OCI-LY7 (cell line): ENCODE results near the gene LCN12. TPM values are rescaled to one million over a fixed set of nuclear protein-coding genes. Genes with fewer than 3 reads are reported as not detected.
A peak's percentile ranks its signal among the peaks of the same experiment; 100 is the strongest.

Source experiments
- BruUV-seq: library from RNA; stranded (reverse); fragments of 400-500 nt; replicated peaks from 2 replicates; lab custom pipeline; 2021; lab: Mats Ljungman, UMichigan
- CTCF ChIA-PET: fragments of 300-600 bp; sonication (Branson Sonifier 250); formaldehyde crosslinking; loops from one replicate; lab custom pipeline; 2022; ENCODE audit warnings: antibody characterized with exemption; ENCODE audit not compliant: unreplicated experiment; lab: Charles Lee
- POLR2A ChIA-PET: fragments of 300-600 bp; sonication (Branson Sonifier 250); formaldehyde crosslinking; loops from one replicate; lab custom pipeline; 2022; ENCODE audit warnings: antibody characterized with exemption; lab: Charles Lee
- DNase-seq: peaks from one replicate; pipeline ENCODE4 v3.0.0-alpha.2; 2015; ENCODE audit warnings: low spot score
- H2AFZ ChIP-seq: fragments of 200-600 bp; sonication (generic), shearing (Covaris generic); 2 replicates; pipeline ENCODE4 v1.6.1; 2014; ENCODE audit warnings: mild to moderate bottlenecking, antibody characterized with exemption, low read length, moderate library complexity
- H3K27ac ChIP-seq: fragments of 200-600 bp; sonication (generic); 2 replicates; pipeline ENCODE4 v1.5.1; 2014; ENCODE audit warnings: mixed run types, low read depth, mild to moderate bottlenecking, moderate library complexity, low read length, inconsistent platforms; ENCODE audit not compliant: poor library complexity, severe bottlenecking
- H3K36me3 ChIP-seq: fragments of 200-600 bp; sonication (generic); 2 replicates; pipeline ENCODE4 v1.6.1; 2014; ENCODE audit warnings: mild to moderate bottlenecking, antibody characterized with exemption, low read length, moderate library complexity, mixed read lengths; ENCODE audit not compliant: insufficient read depth
- H3K4me1 ChIP-seq: fragments of 200-600 bp; sonication (generic); 2 replicates; pipeline ENCODE4 v1.5.1; 2014; ENCODE audit warnings: mild to moderate bottlenecking, low read length; ENCODE audit not compliant: insufficient read depth, poor library complexity, severe bottlenecking
- H3K4me2 ChIP-seq: fragments of 200-600 bp; sonication (generic); 2 replicates; pipeline ENCODE4 v1.6.1; 2014; ENCODE audit warnings: mild to moderate bottlenecking, low read length
- H3K4me3 ChIP-seq: fragments of 200-600 bp; sonication (generic); 2 replicates; pipeline ENCODE4 v1.5.1; 2014; ENCODE audit warnings: mild to moderate bottlenecking, low read depth, low read length; ENCODE audit not compliant: poor library complexity, severe bottlenecking
- H3K79me2 ChIP-seq: fragments of 200-600 bp; sonication (generic); 2 replicates; pipeline ENCODE4 v1.6.1; 2016; ENCODE audit warnings: low read depth, mild to moderate bottlenecking, low read length, moderate library complexity, mixed read lengths; ENCODE audit not compliant: insufficient read depth
- H3K9me2 ChIP-seq: fragments of 200-600 bp; sonication (generic); 2 replicates; pipeline ENCODE4 v1.6.1; 2016; ENCODE audit warnings: mild to moderate bottlenecking, low read length, mixed read lengths; ENCODE audit not compliant: insufficient read depth
- H3K9me3 ChIP-seq: fragments of 200-600 bp; sonication (generic); 2 replicates; pipeline ENCODE4 v1.6.1; 2014; ENCODE audit warnings: mild to moderate bottlenecking, mixed run types, low read length, mixed read lengths
- H4K20me1 ChIP-seq: fragments of 200-600 bp; sonication (generic); 2 replicates; pipeline ENCODE4 v1.6.1; 2014; ENCODE audit warnings: mild to moderate bottlenecking, antibody characterized with exemption, low read length, moderate library complexity, mixed read lengths; ENCODE audit not compliant: insufficient read depth
- CTCF ChIP-seq: fragments of 200-600 bp; sonication (generic); conservative IDR thresholded peaks from 2 replicates; pipeline ENCODE4 v1.5.1; 2014; ENCODE audit warnings: mild to moderate bottlenecking, antibody characterized with exemption, low read length, moderate library complexity, mixed read lengths
- EZH2phosphoT487 ChIP-seq: fragments of 200-600 bp; sonication (generic); IDR thresholded peaks from 2 replicates; pipeline ENCODE4 v1.6.1; 2018; ENCODE audit warnings: low read depth, borderline replicate concordance, mild to moderate bottlenecking, mixed run types, antibody characterized with exemption, low read length, moderate library complexity, mixed read lengths
- intact Hi-C: fragments of 100-400 bp; cut with micrococcal nuclease; formaldehyde crosslinking; loops from one replicate; pipeline ENCODE4 v1.10.0; 2022; ENCODE audit not compliant: unreplicated experiment
- total RNA-seq, 2 experiments: library from RNA; depleted of rRNA in 1 of 2; stranded (reverse); fragments of >200 nt in 1 of 2; shearing (Covaris generic) in 1 of 2; gene quantifications; 2 replicates each; pipeline ENCODE4 v1.2.3, GENCODE V29; 2014 to 2022

The LCN12 gene
- total RNA-seq, 2 experiments from 2014 or later, result 0.95 to 3.7 TPM

DNA sequence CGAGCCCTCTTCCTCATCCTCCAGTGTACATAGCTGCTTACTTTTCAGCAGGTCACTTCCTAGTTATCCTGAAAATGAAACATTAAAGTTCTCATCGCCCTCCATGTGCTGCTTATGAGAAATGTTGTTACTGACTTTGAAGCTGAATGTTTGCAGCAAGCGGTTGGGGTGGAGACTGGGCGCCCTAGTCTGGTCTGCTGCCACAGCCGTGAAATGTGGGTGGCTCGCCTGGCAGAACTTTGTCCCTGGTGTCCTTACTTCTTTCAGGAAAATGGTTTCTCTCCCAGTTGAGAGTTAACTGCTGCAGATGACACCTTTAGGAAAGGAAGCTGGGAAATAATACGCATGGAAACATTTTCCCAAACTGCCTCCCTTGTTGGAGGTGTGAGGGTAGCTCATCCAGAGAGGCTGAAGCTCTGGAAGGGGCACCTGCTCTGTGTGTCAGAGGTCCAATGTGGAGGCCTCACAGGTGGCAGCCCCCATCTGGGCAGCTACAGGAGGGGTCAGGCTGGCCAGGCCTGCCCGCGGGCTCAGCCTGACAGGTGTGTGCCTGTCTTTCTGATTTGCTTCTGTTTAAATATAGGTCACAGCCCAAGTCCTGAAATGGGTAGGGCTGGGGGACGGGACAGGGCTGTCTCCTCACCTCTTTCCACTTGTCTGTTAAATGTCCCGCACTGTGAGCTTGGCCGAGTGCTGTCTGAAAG, 41.7 kb upstream of the LCN12 start:
- Histone ChIP-seq H3K9me3 (no peaks in the 10 kb centered on the region), H3K4me3 (no peak overlapping the region), H3K4me2 (no peak overlapping the region), H3K79me2 (no peaks in the 10 kb centered on the region), H2AFZ (no peak overlapping the region), H3K4me1 (no peaks in the 10 kb centered on the region), H4K20me1 (no peaks in the 10 kb centered on the region), H3K36me3 (peaks cover 79% of the 10 kb centered on the region), H3K27ac (no peak overlapping the region), H3K9me2 (no peaks in the 10 kb centered on the region)
- no peak for DNase-seq
- POLR2A ChIA-PET, result interaction anchor here (0.6 kb wide), 1 partner anchor 20 kb away, joined by 3 read pairs; no protein-coding TSS in a partner anchor
- CTCF ChIA-PET, result no interaction called here
- no peak for TF ChIP-seq EZH2phosphoT487
- intact Hi-C loops, result no loop called here
- no TSS peak for BruUV-seq

GRCh38 chr9:136910901-136911245, 41.2 kb upstream of the LCN12 start:
- Histone ChIP-seq H3K9me3 (no peaks in the 10 kb centered on the region), H3K36me3 (peaks cover 80% of the 10 kb centered on the region), H3K4me2 (no peak overlapping the region), H3K79me2 (no peaks in the 10 kb centered on the region), H3K4me1 (no peaks in the 10 kb centered on the region), H3K4me3 (no peak overlapping the region), H3K27ac (no peak overlapping the region), H3K9me2 (no peaks in the 10 kb centered on the region), H4K20me1 (no peaks in the 10 kb centered on the region), H2AFZ (no peak overlapping the region)
- intact Hi-C loops, result no loop called here
- DNase-seq, result no peak
- no TSS peak for BruUV-seq
- CTCF ChIA-PET, result no interaction called here
- no peak for TF ChIP-seq EZH2phosphoT487
- 0 out of 2 replicates have a peak, but pooled peaks have one; percentile 27 for TF ChIP-seq CTCF
- POLR2A ChIA-PET, result interaction anchor here (0.6 kb wide), 1 partner anchor 19 kb away, joined by 3 read pairs; no protein-coding TSS in a partner anchor

GRCh38 chr9:136913701-136914438, 38.2 kb upstream of the LCN12 start:
- H3K4me3 ChIP-seq, result no peak overlapping the region
- no TSS peak for BruUV-seq
- H3K4me2 ChIP-seq, result no peak overlapping the region
- H3K4me1 ChIP-seq, result no peaks in the 10 kb centered on the region
- no peaks in the 10 kb centered on the region for H4K20me1 ChIP-seq
- ChIA-PET POLR2A (no interaction called here), CTCF (no interaction called here)
- no peaks in the 10 kb centered on the region for H3K9me2 ChIP-seq
- no peaks in the 10 kb centered on the region for H3K79me2 ChIP-seq
- TF ChIP-seq EZH2phosphoT487, result no peak
- no peak for TF ChIP-seq CTCF
- H3K27ac ChIP-seq, result no peak overlapping the region
- no peak for DNase-seq
- no peak overlapping the region for H2AFZ ChIP-seq
- intact Hi-C loops, result no loop called here
- H3K36me3 ChIP-seq, result peaks cover 81% of the 10 kb centered on the region
- no peaks in the 10 kb centered on the region for H3K9me3 ChIP-seq
